Karpas-422 (cell line): ENCODE measurements around the gene IL1R1. TPM values are rescaled to one million over a fixed set of nuclear protein-coding genes. Genes with fewer than 3 reads are reported as not detected.
"Not testable (repeated sequence)": the region's sequence is repeated elsewhere in the genome, so short reads cannot be mapped to it uniquely, and the experiment has no call there.

Source experiments
- DNase-seq: peaks from one replicate; pipeline ENCODE4 v3.0.0-alpha.2; 2015
- H2AFZ ChIP-seq: fragments of 200-600 bp; sonication (generic); 2 replicates; pipeline ENCODE4 v1.6.1; 2014; ENCODE audit warnings: antibody characterized with exemption, low read length, mixed read lengths
- H3K27ac ChIP-seq: fragments of 200-600 bp; sonication (generic); 2 replicates; pipeline ENCODE4 v1.5.1; 2014; ENCODE audit warnings: mild to moderate bottlenecking, low read length, moderate library complexity
- H3K27me3 ChIP-seq: fragments of 200-600 bp; sonication (generic); 2 replicates; pipeline ENCODE4 v1.6.1; 2014; ENCODE audit warnings: low read length, mixed read lengths
- H3K36me3 ChIP-seq: fragments of 200-600 bp; sonication (generic); 2 replicates; pipeline ENCODE4 v1.6.1; 2014; ENCODE audit warnings: low read length, mixed read lengths; ENCODE audit not compliant: insufficient read depth
- H3K4me1 ChIP-seq: fragments of 200-600 bp; sonication (generic); 2 replicates; pipeline ENCODE4 v1.6.1; 2014; ENCODE audit warnings: mild to moderate bottlenecking, low read length, mixed read lengths
- H3K4me2 ChIP-seq: fragments of 200-600 bp; sonication (generic); 2 replicates; pipeline ENCODE4 v1.6.1; 2014; ENCODE audit warnings: low read length, low read depth, mild to moderate bottlenecking; ENCODE audit not compliant: poor library complexity, severe bottlenecking
- H3K4me3 ChIP-seq: fragments of 200-600 bp; sonication (generic); 2 replicates; pipeline ENCODE4 v1.5.1; 2014; ENCODE audit warnings: mild to moderate bottlenecking, antibody characterized with exemption, low read length, mixed read lengths
- H3K79me2 ChIP-seq: fragments of 200-600 bp; sonication (generic); 2 replicates; pipeline ENCODE4 v1.6.1; 2014; ENCODE audit warnings: mild to moderate bottlenecking, low read length, mixed read lengths
- H3K9ac ChIP-seq: fragments of 200-600 bp; sonication (generic); 2 replicates; pipeline ENCODE4 v1.6.0; 2014; ENCODE audit warnings: low read length
- H3K9me2 ChIP-seq: fragments of 200-600 bp; sonication (generic), shearing (Covaris generic); replicated peaks from 2 replicates; pipeline ENCODE4 v1.6.0; 2014; ENCODE audit warnings: mild to moderate bottlenecking, low read length, moderate library complexity; ENCODE audit not compliant: insufficient read depth
- H3K9me3 ChIP-seq: fragments of 300-700, 200-600 bp; sonication (generic); 2 replicates; pipeline ENCODE4 v1.6.1; 2014; ENCODE audit warnings: low read length, mixed read lengths
- H4K20me1 ChIP-seq: fragments of 200-600 bp; sonication (generic); 2 replicates; pipeline ENCODE4 v1.6.1; 2014; ENCODE audit warnings: mild to moderate bottlenecking, antibody characterized with exemption, low read length, low read depth; ENCODE audit not compliant: insufficient read depth
- total RNA-seq: library from RNA; depleted of rRNA; stranded (reverse); fragments of >200 nt; shearing (Covaris generic); gene quantifications from 2 replicates; pipeline ENCODE4 v1.2.3, GENCODE V29; 2014; ENCODE audit warnings: low replicate concordance

The IL1R1 gene
- total RNA-seq, 1 experiment from 2014 or later: not detected

- Histone ChIP-seq H3K4me3 (no peak overlapping the region), H3K4me1 (no peaks in the 10 kb centered on the region), H3K27ac (no peak overlapping the region), H3K9me3 (no peaks in the 10 kb centered on the region), H3K9me2 (no peaks in the 10 kb centered on the region), H3K36me3 (no peaks in the 10 kb centered on the region), H3K79me2 (no peaks in the 10 kb centered on the region), H4K20me1 (no peaks in the 10 kb centered on the region), H2AFZ (no peak overlapping the region), H3K9ac (no peak overlapping the region), H3K4me2 (no peak overlapping the region), H3K27me3 (no peaks in the 10 kb centered on the region)
- no peak for DNase-seq
Observed at GRCh38 chr2:102101097-102101848, 41.3 kb upstream of the IL1R1 start.

GRCh38 chr2:102101849-102102635, 40.5 kb upstream of the IL1R1 start:
- no peaks in the 10 kb centered on the region for H3K79me2 ChIP-seq
- DNase-seq: no peak
- no peaks in the 10 kb centered on the region for H4K20me1 ChIP-seq
- no peak overlapping the region for H2AFZ ChIP-seq
- no peaks in the 10 kb centered on the region for H3K9me3 ChIP-seq
- no peaks in the 10 kb centered on the region for H3K36me3 ChIP-seq
- no peaks in the 10 kb centered on the region for H3K27me3 ChIP-seq
- no peak overlapping the region for H3K4me2 ChIP-seq
- no peaks in the 10 kb centered on the region for H3K9me2 ChIP-seq
- no peak overlapping the region for H3K27ac ChIP-seq
- H3K4me1 ChIP-seq: no peaks in the 10 kb centered on the region
- no peak overlapping the region for H3K9ac ChIP-seq
- no peak overlapping the region for H3K4me3 ChIP-seq

GRCh38 chr2:102102636-102102948, 40.0 kb upstream of the IL1R1 start:
- H2AFZ ChIP-seq, H3K4me1 ChIP-seq, H4K20me1 ChIP-seq, DNase-seq, H3K9ac ChIP-seq, H3K27me3 ChIP-seq, H3K4me3 ChIP-seq, H3K4me2 ChIP-seq, H3K79me2 ChIP-seq, H3K36me3 ChIP-seq, H3K27ac ChIP-seq, H3K9me3 ChIP-seq, H3K9me2 ChIP-seq: not testable (repeated sequence)

- no peak overlapping the region for H2AFZ ChIP-seq
- no peaks in the 10 kb centered on the region for H3K9me2 ChIP-seq
- DNase-seq: no peak
- H4K20me1 ChIP-seq: no peaks in the 10 kb centered on the region
- H3K27ac ChIP-seq: no peak overlapping the region
- H3K79me2 ChIP-seq: no peaks in the 10 kb centered on the region
- no peaks in the 10 kb centered on the region for H3K4me1 ChIP-seq
- no peak overlapping the region for H3K4me3 ChIP-seq
- H3K27me3 ChIP-seq: no peaks in the 10 kb centered on the region
- H3K9ac ChIP-seq: no peak overlapping the region
- no peaks in the 10 kb centered on the region for H3K36me3 ChIP-seq
- H3K4me2 ChIP-seq: no peak overlapping the region
- H3K9me3 ChIP-seq: no peaks in the 10 kb centered on the region
Observed at GRCh38 chr2:102103284-102103683, 39.3 kb upstream of the IL1R1 start.

GRCh38 chr2:102103992-102104871, 38.3 kb upstream of the IL1R1 start:
- Histone ChIP-seq H3K9ac (no peak overlapping the region), H4K20me1 (no peaks in the 10 kb centered on the region), H3K9me3 (no peaks in the 10 kb centered on the region), H3K4me2 (no peak overlapping the region), H3K4me3 (no peak overlapping the region), H3K27me3 (no peaks in the 10 kb centered on the region), H3K36me3 (no peaks in the 10 kb centered on the region), H3K27ac (no peak overlapping the region), H3K79me2 (no peaks in the 10 kb centered on the region), H2AFZ (no peak overlapping the region), H3K9me2 (no peaks in the 10 kb centered on the region), H3K4me1 (no peaks in the 10 kb centered on the region)
- no peak for DNase-seq

- H3K27me3 ChIP-seq: no peaks in the 10 kb centered on the region
- no peaks in the 10 kb centered on the region for H3K36me3 ChIP-seq
- H3K79me2 ChIP-seq: no peaks in the 10 kb centered on the region
- H3K4me1 ChIP-seq: no peaks in the 10 kb centered on the region
- H4K20me1 ChIP-seq: no peaks in the 10 kb centered on the region
- no peak overlapping the region for H3K27ac ChIP-seq
- no peak overlapping the region for H3K4me3 ChIP-seq
- no peak for DNase-seq
- no peak overlapping the region for H2AFZ ChIP-seq
- no peaks in the 10 kb centered on the region for H3K9me3 ChIP-seq
- H3K9me2 ChIP-seq: no peaks in the 10 kb centered on the region
- H3K4me2 ChIP-seq: no peak overlapping the region
- H3K9ac ChIP-seq: no peak overlapping the region
Observed at GRCh38 chr2:102106133-102106556, 36.4 kb upstream of the IL1R1 start.

- not testable (repeated sequence) for H3K9ac ChIP-seq, H3K27ac ChIP-seq, H3K36me3 ChIP-seq
Observed at GRCh38 chr2:102106813-102107740, 35.5 kb upstream of the IL1R1 start.

More at GRCh38 chr2:102106813-102107740, 35.5 kb upstream of the IL1R1 start:
- DNase-seq, H3K4me2 ChIP-seq, H2AFZ ChIP-seq, H3K27me3 ChIP-seq, H3K4me3 ChIP-seq, H3K9me3 ChIP-seq, H3K9me2 ChIP-seq, H3K4me1 ChIP-seq, H4K20me1 ChIP-seq, H3K79me2 ChIP-seq: not testable (repeated sequence)
